GM04503 (cell line): ENCODE data around the gene GCNT4.

ENCODE experiments used
- DNase-seq: peaks from one replicate; pipeline ENCODE4 v3.0.0-alpha.2; 2012; ENCODE audit warnings: low read depth

Gene GCNT4

GRCh38 chr5:75050415-75050814 is 1.9 kb downstream of the GCNT4 start:
- no peak for DNase-seq

DNA sequence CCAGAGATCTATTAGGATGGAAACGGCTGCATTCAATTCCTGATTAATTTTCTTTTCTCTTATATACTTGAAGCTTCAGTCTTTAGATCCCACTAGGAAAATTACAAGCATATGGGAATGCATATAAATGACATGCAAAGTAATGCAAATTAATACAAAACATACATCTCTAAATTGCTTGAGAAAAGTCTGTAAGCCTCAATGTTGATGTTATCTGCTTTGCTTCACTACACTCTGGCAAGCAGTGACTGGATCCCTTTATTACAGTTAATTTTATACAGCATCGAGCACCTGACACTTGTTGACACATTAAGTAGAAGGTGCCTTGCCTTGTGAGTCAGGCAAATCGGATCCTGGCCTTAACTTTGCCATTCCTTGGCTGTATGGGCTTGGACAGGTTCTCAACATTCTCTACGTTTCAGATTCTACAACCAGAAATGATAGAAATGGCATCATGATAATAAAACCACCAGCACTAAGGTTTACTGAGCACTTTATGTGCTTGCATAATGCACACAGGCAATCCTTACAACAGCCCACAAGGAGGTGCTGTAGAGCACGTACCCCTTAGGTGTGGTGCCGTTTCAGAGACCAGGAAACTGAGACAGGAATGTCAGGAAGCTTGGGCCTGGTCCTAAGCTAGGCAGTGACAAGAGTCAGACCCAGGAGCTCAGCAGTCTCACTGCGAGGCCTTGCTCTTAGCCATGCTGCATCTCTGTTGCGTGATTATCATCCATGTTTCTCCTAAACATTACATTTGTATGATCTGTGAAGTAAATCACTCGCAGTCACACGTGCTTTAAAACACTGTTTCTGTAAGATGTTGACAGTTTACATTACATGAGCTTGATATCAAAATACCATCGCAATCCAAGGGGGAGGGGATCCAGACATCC is 2.7 kb downstream of the GCNT4 start:
- no peak for DNase-seq

DNA sequence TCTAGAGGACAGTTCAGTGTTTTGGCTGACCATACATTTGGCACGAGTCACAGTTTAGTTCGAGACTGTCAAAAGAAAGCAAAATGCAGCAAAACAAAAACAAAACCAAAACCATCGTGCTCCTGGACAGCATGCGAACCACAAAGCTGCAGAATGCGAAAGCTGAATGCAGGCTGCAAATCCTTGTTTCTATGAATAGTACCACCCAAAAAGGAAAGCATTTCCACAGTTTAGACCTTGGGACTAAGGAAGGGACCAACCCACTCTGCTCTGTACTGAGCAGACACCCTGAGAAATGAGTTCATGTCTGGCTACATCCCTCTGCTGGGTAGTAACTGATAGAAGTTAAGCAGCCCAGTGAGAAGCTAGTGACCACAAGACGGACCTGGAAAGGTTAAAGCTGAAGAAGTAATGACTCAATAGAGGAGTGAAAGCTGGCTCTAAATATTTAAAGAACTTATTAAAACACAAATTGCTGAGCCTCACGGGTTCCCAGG is 3.9 kb downstream of the GCNT4 start:
- no peak for DNase-seq

DNA sequence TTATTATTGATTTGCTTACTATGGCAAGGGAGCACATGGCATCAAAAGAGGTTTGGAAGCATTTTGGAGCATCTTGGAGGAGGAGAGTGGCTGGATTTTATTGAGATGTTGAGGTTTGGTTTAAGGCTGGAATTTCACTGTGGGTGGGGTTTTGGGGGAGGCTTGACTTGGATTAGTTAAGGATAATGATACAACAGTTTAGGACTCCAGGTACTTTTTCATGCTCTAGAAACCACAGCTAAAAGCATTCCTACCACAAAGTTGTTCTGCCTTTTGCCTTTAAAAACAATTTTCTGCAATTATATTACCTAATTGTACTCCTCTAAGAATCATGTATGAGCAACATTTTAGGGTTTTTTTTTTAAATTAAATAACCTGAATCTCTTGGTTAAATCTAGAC is 5.0 kb downstream of the GCNT4 start:
- DNase-seq, result no peak

DNA sequence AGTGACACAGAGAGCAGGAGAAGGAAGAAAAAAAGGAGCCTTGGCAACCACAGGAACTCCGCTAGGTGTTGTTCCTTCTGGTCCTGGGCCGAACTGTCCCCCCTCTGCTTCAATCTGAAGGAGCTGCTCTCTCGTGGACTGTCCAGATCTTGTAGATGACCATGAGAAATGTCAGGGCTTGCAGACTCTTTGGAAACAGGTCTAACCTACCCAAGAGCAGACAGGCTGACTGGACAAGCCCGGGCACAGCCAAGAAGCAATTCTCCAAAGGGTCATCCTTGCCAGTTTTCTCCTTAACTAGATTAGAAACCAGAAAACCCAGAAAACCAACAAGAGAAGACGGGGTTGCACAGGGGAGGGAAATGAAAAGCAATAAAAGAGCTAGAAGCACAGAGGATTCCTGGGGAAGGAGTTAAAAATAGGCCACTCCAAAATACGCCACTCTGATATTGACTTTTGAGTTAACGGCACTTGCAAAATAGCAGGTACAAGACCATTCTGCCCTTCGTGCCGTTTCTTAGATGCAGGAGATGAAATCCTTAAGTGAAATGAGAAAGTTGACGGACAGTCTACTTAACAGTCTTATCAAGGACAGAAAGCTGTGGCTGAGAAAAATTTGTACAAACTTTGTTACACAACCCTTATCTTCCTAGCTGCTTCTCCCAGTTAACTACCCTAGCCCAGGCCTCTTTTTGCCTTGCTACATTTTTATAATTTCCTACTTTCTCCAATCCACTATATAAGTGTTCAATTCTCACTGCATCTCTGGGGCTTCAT is 5.8 kb downstream of the GCNT4 start:
- DNase-seq, result no peak

DNA sequence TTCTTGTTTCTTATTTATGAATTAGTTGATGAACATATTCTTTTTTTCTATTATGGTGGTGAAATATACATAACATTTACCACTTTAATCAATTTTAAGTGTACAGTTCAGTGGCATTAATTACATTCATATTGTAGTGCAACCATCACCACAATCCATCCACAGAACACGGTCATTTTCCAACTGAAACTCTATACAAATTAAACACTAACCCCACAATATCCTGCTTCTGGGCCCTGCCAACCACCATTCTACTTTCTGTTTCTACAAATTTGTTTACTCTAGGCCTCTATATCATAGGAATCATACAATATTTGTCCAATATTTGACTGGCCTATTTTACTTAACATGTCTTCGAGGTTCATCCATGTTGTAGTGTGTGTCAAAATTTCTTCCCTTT is 7.3 kb downstream of the GCNT4 start:
- no peak for DNase-seq

- no peak for DNase-seq
These were observed 8.0 kb downstream of the GCNT4 start for GRCh38 chr5:75044406-75044805.

- no peak for DNase-seq
These were observed 8.6 kb downstream of the GCNT4 start for GRCh38 chr5:75043633-75044264.

DNA sequence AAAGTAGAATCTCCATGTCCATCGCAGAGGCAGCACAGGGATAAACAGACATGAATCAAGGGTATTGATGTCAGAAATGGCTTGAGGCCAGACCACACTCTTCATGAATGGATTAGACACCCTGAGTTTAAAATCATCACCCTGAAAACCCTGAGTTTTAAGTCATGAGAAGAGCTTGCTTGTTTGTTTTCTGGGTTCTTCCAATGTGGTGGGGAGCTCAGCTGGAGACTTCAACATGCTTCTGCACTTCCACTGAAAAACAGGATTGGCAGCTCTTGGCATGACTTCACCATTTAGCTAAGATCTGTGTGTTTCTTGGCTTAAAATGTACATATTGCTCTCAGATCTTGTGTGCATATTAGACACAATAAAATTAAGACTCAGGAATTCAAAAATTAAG is 9.8 kb downstream of the GCNT4 start:
- no peak for DNase-seq

- DNase-seq, result no peak
These were observed 11.4 kb downstream of the GCNT4 start for GRCh38 chr5:75040973-75041372.

DNA sequence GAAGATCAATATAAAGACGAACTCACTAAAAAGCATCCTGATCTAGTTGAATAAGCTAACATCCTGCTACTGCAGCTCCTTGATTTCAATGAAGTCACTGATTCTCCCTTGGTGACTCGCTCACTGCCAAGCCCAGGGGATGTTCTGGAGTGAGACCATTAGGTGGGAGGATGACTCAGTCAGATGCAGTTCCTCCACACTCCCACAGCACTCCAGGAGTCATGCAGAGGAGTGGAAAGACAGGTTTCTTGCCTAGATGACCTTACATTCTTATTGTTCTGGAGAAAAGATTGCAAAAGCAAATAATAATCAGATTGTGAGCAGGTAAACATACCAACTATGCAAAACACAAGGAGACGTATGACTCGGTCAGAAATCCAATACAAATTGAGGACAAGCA is 15.3 kb downstream of the GCNT4 start:
- peak; percentile 43 for DNase-seq

GRCh38 chr5:75034137-75034739 is 18.1 kb downstream of the GCNT4 start:
- DNase-seq, result no peak

DNA sequence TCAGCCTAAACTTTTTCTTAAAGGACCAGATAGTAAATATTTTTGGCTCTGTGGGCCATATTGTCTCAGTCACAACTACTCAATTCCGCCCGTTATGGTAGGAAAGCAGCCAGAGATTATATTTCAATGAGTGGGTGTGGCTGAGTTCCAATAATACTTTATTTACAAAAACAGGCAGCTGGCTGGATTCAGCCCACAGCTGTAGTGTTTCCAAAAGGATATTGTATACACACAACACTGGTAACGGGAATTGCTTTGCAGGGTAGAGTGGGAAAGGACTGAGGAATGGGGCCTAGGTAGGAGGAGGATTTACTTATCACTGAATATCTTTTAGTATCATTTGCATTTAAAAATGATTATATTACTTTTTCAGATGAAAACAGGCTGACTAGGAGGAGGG is 21.0 kb downstream of the GCNT4 start:
- no peak for DNase-seq

DNA sequence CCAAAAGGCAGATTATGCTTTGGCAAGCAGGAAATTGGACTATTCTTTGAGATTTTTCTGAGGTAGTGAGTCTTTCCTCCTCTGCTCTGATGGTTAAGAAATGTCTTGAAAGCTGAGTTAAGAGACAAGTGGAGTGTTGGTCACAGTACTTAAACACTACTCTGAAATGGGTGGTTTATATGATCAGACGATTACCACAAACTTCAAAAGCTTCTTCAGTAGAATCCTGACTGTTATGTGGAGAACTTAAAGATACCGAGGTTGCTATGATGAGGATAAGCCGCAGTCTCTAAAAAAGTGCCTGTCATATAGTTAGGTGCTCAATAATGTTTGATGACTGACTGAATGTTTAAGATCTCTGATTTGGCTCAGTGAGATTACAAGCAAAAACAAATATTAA is 24.3 kb downstream of the GCNT4 start:
- DNase-seq, result no peak

DNA sequence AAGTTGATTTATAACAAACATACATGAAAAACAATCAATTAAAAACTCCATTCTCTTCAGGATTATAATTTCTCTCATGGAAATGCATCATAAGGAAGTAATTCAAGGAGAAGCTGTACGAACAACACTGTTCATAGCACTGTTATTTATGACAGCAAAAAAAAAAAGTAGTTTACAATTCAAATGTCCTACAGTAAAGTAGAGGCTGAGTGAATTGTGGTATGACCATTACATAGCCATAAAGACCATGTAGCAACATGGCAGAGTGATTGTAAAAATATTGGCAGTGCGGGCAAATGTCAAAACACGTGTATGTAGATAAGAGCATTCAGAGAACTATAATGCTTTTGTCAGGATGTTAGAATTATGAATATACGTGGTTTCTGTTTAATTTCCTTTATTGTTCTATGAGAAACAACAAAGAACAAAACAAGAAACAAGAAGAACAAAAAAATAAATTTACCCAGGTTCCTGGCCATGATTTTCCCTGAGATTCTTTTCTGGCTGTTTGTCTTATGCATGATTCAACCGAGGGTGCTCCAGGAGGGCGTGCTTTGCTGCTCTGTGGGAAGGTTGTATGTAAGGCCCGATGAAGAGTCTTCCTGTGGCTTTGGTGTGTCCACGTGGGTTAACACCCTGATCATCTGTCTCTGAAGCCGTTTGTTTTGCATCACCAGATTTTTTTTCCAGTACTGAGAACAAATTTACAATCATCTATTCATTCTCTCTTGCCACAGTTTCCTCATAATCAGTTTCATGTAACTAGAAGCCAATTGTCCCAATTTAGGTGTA is 28.8 kb downstream of the GCNT4 start:
- no peak for DNase-seq

- no peak for DNase-seq
These were observed 30.6 kb downstream of the GCNT4 start for GRCh38 chr5:75021800-75022199.

DNA sequence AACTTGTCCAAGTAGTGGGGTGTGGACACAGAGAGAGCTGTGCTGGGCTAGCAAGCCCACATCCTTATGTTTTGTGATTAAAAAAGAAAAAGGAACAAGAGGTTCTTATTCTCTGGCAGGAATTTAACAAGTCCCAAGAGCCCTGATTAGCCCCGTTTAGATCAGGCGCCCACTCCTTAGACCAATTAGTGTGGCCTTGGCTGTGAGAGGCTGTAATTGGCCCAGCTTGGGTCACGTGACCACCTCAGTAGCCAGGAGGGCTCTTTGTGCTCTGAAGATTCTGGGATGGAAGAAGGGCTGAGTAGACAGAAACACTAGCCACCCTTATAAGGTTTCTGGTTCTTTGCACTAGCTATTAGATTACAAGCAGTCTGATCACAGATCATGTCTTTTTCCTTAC is 31.1 kb downstream of the GCNT4 start:
- DNase-seq, result no peak

DNA sequence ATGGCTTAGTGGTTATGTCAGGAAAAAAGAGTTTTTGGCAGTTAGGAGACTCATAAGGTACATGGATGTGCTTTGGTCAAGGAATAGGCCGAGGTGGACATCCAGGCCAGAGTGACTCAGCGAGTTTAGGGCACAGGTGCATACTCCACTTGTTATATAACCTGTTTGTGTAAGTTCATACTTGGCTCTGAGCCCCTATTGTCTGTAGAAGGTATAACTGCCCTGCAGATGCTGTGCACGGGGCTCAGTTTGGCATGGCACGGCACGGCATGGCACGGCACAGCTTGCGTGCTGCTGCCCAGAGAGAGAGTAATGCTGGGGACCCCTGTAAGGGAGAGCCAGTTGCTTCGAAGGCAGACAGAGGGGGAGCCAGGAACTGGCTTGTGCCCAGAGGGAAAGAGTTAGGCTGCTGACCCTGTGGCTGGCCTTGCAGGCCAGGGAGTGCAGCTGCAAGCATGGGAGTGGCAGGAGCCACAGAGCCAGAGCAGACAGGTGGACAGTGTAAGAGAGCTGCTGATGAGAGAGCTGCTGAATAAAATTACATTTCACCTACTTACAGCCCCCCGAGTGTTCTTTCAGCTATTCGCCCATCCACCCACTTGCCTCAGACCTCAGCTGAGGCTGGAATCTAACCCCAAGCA is 32.2 kb downstream of the GCNT4 start:
- no peak for DNase-seq

- DNase-seq, result no peak
These were observed 33.4 kb downstream of the GCNT4 start for GRCh38 chr5:75018805-75019587.

GRCh38 chr5:75017971-75018370 is 34.4 kb downstream of the GCNT4 start:
- DNase-seq, result no peak
